GM21390 (cell line): Measurements from ENCODE around the gene ARSI.

Experiments
- ATAC-seq: cut with Tn5 transposase; IDR thresholded peaks from one replicate; pipeline ENCODE4 v1.9.1; 2021; ENCODE audit not compliant: unreplicated experiment

Gene ARSI

DNA sequence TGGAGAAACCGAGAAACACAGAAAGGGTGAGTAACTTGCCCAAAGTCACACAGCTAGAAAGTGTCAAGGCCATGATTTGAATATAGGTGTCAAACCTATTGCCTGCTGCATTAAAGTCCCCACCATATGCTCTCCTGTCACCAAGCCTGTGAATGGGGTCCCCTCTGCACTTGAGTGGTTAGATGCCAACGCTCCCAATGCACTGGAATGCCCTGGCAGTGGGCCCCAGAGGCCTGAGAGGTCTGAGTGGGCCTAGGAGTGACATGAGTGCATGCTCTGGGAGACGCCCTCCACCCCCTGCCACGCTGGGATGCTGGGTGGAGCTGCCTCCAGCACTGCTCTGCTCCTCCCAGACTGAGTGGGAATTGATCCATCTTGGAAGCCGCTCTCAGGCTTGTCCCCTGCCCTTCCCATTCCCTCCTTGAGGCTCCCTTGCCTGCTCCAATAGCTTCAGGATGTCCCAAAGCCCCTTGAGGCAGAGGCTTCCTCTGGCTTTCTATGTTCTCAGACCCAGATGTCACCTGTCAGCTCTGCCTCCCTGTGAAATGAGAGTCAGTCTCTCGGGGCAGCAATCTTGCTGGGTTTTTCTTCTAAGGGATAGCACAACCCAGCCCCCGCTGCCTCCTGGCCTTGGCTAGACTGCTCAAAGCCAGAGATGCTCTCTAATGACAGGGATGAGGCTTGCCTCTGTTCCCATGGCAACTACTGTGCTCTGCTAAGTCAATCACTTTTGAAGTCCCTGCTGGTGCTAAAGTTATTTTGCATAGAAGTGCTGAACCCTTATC is 6.6 kb upstream of the ARSI start:
- ATAC-seq = no peak

GRCh38 chr5:150307617-150308426 is 5.1 kb upstream of the ARSI start:
- no peak for ATAC-seq

DNA sequence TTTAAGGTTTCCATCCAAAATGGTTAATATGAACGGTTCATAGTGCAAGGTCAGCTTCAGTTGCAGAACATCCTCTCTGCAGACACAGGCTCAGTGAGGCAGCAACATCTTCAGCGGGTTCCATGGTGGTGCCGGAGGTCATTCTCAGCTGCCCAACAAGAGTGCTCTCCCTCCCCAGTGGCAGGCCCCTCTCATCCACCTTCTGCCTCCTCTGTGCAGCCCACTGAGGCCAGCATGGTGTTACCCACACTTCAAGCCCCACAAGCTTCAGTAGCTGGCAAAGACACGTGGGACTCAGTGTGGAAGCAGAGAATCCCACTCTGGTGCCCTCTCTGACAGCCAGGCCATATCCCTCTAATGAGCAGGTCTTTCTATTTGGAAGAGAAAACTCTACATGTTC is 4.1 kb upstream of the ARSI start:
- ATAC-seq = no peak

GRCh38 chr5:150305557-150305956 is 2.9 kb upstream of the ARSI start:
- no peak for ATAC-seq

DNA sequence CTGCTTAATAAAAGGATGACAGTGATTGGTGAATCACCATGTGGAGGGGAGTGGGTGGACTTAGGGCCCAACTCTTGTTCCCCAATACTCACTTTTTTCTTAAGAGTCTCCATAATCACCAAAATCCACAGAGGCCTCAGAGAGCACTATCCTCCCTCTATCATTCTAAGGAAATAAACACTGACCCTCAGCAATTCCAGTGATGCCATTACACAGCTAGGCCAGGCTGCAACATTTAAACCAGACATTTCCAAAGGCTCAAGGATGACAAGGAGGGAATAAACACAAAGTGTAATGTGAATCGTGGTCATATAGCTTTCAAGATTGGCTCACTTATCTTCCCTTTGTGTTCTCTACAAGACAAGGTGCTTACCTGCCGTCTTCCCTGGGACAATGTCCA is 2.4 kb upstream of the ARSI start:
- ATAC-seq = no peak

- ATAC-seq = no peak
Measured at GRCh38 chr5:150304481-150305081, 1.9 kb upstream of the ARSI start.

DNA sequence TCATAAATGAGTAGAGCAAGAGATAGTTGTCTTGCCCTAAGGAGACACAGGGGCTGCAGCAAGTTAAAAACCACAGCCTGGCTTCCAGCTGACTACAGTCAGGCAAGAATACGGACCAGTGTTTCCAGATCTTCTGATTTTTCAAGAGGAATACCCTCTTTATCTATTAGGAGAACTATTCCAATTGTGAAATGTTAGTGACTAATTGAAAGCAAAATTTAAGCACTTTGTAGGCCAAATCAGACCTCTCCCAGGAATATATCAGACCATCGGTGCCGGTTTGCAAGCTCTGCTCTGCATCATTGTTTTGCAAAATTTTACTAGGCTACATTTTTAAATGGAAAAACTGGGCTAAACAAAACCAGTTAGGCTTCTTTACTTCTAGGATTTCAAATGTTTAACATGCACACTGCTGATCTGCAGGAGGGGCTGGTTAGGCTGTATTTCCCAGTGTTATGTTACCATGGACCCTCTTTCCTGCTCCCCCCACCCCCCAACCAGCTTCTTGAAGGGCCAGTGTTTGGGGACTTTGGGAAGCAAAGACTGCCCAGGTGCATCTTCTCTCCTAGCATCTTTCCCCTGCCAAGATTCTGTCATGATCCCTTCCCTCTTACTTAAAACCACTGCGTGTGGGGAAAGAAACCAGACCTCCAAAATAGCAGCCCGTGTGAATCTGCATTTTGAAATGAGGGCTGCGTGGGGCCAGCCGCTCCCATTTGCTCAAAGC is 1.1 kb upstream of the ARSI start:
- no peak for ATAC-seq

GRCh38 chr5:150303070-150303615 is 438 bp upstream of the ARSI start:
- no peak for ATAC-seq

- ATAC-seq = no peak
Measured at GRCh38 chr5:150301901-150302300, 804 bp downstream of the ARSI start.

GRCh38 chr5:150301170-150301505 is 1.6 kb downstream of the ARSI start:
- no peak for ATAC-seq

GRCh38 chr5:150300496-150301169 is 2.1 kb downstream of the ARSI start:
- ATAC-seq = no peak

- ATAC-seq = no peak
Measured at GRCh38 chr5:150299571-150300327, 3.0 kb downstream of the ARSI start.

GRCh38 chr5:150298701-150299451 is 3.8 kb downstream of the ARSI start:
- ATAC-seq = no peak

- no peak for ATAC-seq
Measured at GRCh38 chr5:150297934-150298595, 4.6 kb downstream of the ARSI start.

GRCh38 chr5:150297236-150297890 is 5.3 kb downstream of the ARSI start:
- no peak for ATAC-seq

GRCh38 chr5:150296496-150296895 is 6.2 kb downstream of the ARSI start:
- no peak for ATAC-seq

DNA sequence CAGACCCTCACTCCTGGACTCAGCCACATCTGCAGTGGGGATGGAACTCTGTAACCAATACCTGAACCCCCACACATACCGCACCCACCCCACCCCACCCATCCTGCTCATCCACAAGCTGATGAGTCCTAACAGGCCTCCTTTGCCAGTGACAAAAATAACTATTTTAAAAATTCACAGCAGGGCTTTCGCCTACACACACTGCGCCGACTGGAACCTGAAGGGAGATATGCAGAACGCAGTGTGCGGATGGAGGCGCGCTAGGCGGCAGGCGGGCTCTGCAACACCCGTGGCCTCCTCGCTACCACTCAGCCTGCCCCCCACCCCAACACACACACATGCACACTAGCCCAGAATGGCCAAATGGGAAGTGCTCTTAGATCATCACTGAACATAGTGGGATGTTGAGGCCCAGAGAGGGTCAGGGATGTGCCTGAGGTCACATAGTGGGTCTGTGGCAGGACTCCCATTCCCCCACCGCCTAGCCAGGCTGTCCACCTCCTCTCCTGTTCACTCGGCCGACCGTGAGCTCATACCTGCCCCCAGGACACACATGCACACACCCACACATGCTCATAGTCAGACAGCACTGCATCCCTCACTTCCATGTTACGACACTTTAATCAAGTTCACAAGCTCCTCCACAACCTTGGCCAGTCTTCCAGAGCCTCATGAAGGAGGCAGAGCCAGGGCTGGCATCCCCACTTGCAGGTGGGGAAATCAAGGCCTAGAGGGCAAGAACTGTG is 6.8 kb downstream of the ARSI start:
- ATAC-seq = no peak
